Fibroblast of villous mesenchyme (primary cell): Measurements from ENCODE around the gene ZFX. TPM values are rescaled to one million over a fixed set of nuclear protein-coding genes. Genes with fewer than 3 reads are reported as not detected.

Experiments
- DNase-seq: peaks from one replicate; pipeline ENCODE4 v3.0.0-alpha.2; 2010; ENCODE audit warnings: low read depth
- H3K4me3 ChIP-seq: 2 replicates; pipeline ENCODE4 v1.5.1; 2011; ENCODE audit warnings: low read depth, mild to moderate bottlenecking, low read length
- CTCF ChIP-seq: IDR thresholded peaks from 2 replicates; pipeline ENCODE4 v1.5.1; 2012; ENCODE audit warnings: low read depth, mild to moderate bottlenecking, low read length; ENCODE audit not compliant: insufficient read depth
- total RNA-seq: library from RNA; depleted of rRNA; stranded (reverse); fragments of >200 nt; gene quantifications from 2 replicates; pipeline ENCODE4 v1.2.3, GENCODE V29; 2012

ZFX gene
- total RNA-seq: 66.4 and 82.5 TPM in 2 replicates

DNA sequence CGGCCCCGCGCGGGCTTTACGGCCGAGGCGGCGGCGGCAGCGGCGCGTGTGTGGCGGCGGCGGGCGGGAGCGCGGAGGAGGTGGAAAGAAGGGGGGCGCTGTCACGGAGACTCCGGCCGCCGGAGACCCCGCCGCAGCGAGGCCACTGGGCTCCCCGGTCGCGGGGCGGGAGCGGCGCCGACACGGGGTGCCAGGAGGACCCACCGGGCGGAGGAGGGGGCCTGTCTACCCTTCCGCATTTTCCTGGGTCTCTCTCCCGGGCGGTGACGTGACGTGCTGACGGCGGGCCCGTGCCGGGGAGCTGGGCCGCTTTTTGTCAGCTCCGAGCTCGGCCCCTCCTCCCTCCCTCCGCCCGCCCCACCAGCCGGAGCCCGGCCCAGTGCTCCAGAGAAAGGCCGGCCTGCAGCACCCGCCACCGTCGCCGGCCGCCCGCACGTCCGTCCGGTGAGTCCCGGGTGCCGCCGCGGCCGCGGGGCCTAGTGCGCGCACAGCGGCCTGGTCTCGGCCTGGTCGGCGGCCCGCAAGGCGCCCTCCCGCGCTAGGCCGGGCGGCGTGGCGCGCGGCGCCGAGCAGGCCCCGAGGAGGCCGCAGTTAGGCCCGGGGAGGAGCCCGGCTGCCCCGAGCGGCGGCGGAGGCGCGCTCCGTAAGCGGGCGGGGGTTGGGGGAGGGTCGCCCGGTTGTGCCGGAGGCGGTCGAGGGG, at the start of gene ZFX:
TSS of gene ZFX (plus strand) at position 379 of the 700 bp plus-strand sequence. CDS start 23,014 bp downstream, outside the sequence.
- no peak for TF ChIP-seq CTCF
- DNase-seq: peak; percentile 63

DNA sequence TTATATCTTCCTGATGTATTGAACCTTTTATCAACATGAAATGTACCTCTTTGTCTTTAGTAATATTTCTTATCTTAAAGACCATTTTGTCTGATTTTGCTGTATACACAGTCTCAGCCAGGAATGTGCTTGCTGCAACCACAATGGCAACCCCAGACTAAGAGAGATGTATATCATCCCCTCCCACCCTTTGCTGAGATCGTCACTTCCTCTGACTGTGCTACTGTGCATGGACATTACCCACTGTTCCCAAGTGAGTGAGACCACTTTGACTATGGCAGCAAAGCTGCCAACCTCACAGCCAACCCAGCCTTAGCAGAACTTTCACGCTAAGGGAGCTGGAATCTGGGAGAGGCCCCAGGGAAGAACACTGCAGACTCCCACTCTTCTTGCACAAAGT, 48.8 kb upstream of the ZFX start:
- H3K4me3 ChIP-seq: no peak overlapping the region
- no peak for TF ChIP-seq CTCF
- peak; percentile 70 for DNase-seq

More for the DNA sequence above, at the start of gene ZFX:
- peak within 1 kb of the TSS; percentile 83 for H3K4me3 ChIP-seq

- no peak for TF ChIP-seq CTCF
- no peak overlapping the region for H3K4me3 ChIP-seq
- no peak for DNase-seq
Observed at GRCh38 chrX:24110069-24110468, 39.5 kb upstream of the ZFX start.

GRCh38 chrX:24113181-24113580, 36.3 kb upstream of the ZFX start:
- DNase-seq: peak; percentile 81
- no peak for TF ChIP-seq CTCF
- no peak overlapping the region for H3K4me3 ChIP-seq

DNA sequence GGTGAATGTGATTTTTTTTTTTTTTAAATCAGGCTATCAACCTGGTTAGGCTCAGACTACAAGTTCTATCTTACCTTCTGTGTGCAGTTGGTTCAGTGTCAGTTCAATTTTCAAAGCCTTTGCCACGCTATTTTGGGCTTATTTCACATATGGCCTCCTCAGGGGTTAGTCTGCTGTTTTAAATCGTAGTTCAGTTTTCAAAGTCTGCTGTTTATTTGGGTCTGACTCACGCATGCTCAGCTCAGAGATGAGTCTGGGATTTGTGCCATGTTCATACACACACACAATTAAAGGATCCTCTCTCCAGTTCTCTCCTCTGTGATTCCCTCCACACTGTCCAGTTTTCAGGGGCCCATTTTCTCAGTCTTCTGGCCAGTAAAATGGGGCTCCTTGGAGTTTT, 32.3 kb upstream of the ZFX start:
- DNase-seq: peak; percentile 74
- TF ChIP-seq CTCF: no peak
- no peak overlapping the region for H3K4me3 ChIP-seq

GRCh38 chrX:24124244-24124799, 25.2 kb upstream of the ZFX start:
- DNase-seq: no peak
- no peak for TF ChIP-seq CTCF
- no peak overlapping the region for H3K4me3 ChIP-seq

DNA sequence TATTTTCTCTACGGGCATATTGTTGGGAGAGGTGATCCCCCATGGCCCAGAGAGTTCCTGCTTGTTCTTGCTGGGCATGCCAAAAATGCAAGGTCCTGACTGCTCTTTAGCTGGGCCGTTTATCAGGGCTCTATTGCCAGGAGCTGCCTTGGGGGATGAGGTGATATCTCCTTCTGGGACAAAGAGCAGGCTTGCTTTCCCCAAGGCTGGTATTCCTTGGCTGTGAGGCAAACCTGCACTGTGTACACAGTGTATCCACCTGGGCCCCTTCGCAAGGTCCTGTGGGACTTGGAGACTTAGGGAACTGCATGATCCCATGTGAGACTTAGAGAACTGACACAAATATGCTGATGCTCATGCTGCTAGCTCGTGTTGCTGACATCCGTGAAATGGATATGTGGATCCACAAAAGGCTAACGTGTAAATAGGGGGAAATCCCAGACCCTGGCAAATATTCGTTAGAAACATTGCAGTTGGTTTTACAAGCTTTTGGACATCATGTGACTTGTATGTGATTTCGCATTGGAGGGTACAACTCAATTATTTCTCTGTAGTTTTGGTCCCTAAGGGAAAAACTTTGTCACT, 24.4 kb upstream of the ZFX start:
- DNase-seq: no peak
- no peak for TF ChIP-seq CTCF
- no peak overlapping the region for H3K4me3 ChIP-seq
